ENCODE results near the gene GSTM1.
A peak's percentile ranks its signal among the peaks of the same experiment; 100 is the strongest.

GSTM1 gene

DNA sequence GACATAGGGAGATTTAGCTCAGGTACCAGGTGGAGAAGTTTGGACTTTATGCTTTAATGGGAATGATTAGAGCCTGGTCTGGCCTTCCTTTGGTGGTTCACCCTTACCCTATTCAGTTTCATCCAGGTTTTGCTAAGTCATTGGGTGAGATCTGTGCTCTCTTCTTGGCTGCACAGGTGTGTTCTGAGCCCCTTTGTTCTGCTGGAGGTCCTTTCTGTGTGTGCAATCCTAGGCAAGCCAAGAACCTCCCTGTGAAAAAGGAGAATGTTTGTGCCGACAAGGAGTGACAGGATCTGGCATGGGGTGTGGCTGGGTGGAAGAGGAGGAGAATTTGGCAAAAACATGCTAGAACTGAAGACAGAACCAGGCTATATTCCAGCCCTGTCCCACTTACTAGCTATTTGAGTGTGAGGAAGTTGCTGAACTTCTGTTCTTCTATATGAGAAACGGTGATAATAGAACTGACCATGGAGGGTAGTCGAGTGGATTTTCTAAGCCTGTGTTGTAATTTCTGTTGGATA is 29.0 kb downstream of the GSTM1 start:
- no peak overlapping the region for H3K27ac ChIP-seq (ENCODE audit: low read depth, low read length)
- H3K79me2 ChIP-seq (ENCODE audit: control insufficient read depth, insufficient read depth, low read length, unreplicated experiment): no peaks in the 10 kb centered on the region
- no peak overlapping the region for H2AFZ ChIP-seq (ENCODE audit: low read length, unreplicated experiment)
- no peak overlapping the region for H3K4me3 ChIP-seq (ENCODE audit: low read depth, low read length)
- H3K27me3 ChIP-seq (ENCODE audit: insufficient read depth, low read length): peaks cover 9% of the 10 kb centered on the region; the same call in 1 of the 2 replicates
- H3K4me1 ChIP-seq (ENCODE audit: control insufficient read depth, insufficient read depth, low read length, unreplicated experiment): peaks cover 11% of the 10 kb centered on the region
- no peaks in the 10 kb centered on the region for H3K36me3 ChIP-seq (ENCODE audit: insufficient read depth, low read length)

GRCh38 chr1:109717729-109718128 is 30.1 kb downstream of the GSTM1 start:
- Histone ChIP-seq H3K27me3 (ENCODE audit: insufficient read depth, low read length) (peaks cover 5% of the 10 kb centered on the region; the same call in 1 of the 2 replicates), H3K4me3 (ENCODE audit: low read depth, low read length) (no peak overlapping the region), H2AFZ (ENCODE audit: low read length, unreplicated experiment) (no peak overlapping the region), H3K79me2 (ENCODE audit: control insufficient read depth, insufficient read depth, low read length, unreplicated experiment) (no peaks in the 10 kb centered on the region), H3K36me3 (ENCODE audit: insufficient read depth, low read length) (no peaks in the 10 kb centered on the region), H3K27ac (ENCODE audit: low read depth, low read length) (no peak overlapping the region), H3K4me1 (ENCODE audit: control insufficient read depth, insufficient read depth, low read length, unreplicated experiment) (peaks cover 11% of the 10 kb centered on the region)

- Histone ChIP-seq H2AFZ (ENCODE audit: low read length, unreplicated experiment) (no peak overlapping the region), H3K4me1 (ENCODE audit: control insufficient read depth, insufficient read depth, low read length, unreplicated experiment) (peaks cover 11% of the 10 kb centered on the region), H3K79me2 (ENCODE audit: control insufficient read depth, insufficient read depth, low read length, unreplicated experiment) (no peaks in the 10 kb centered on the region), H3K27ac (ENCODE audit: low read depth, low read length) (peak overlapping the region; percentile 58; the same call in 1 of the 2 replicates), H3K36me3 (ENCODE audit: insufficient read depth, low read length) (no peaks in the 10 kb centered on the region), H3K27me3 (ENCODE audit: insufficient read depth, low read length) (peaks cover 5% of the 10 kb centered on the region; the same call in 1 of the 2 replicates), H3K4me3 (ENCODE audit: low read depth, low read length) (no peak overlapping the region)
Observed at GRCh38 chr1:109718495-109718894, 30.9 kb downstream of the GSTM1 start.

DNA sequence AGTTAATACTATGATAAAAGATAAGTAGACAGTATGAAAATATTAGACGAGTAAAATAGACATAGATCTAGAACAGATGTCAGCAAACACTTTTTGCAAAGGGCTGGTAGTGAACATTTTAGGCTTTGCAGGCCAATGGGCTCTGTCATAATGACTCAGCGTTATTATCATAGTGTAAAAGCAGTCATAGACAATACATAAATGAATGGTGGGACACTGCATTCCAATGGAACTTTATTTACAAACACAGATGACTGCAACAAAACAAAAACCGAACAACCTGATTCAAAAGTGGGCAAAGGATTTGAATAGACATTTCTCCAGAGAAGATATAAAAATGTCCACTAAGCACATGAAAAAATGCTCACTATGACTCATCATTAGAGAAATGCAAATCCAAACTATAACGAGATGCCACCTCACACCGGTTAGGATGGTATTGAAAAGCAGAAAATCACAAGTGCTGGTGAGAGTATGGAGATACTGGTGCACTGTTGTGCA is 31.8 kb downstream of the GSTM1 start:
- Histone ChIP-seq H3K36me3 (ENCODE audit: insufficient read depth, low read length) (no peaks in the 10 kb centered on the region), H3K4me1 (ENCODE audit: control insufficient read depth, insufficient read depth, low read length, unreplicated experiment) (peaks cover 11% of the 10 kb centered on the region), H2AFZ (ENCODE audit: low read length, unreplicated experiment) (peak overlapping the region; percentile 25), H3K27ac (ENCODE audit: low read depth, low read length) (peak overlapping the region; percentile 58), H3K79me2 (ENCODE audit: control insufficient read depth, insufficient read depth, low read length, unreplicated experiment) (no peaks in the 10 kb centered on the region), H3K27me3 (ENCODE audit: insufficient read depth, low read length) (no peaks in the 10 kb centered on the region), H3K4me3 (ENCODE audit: low read depth, low read length) (peak overlapping the region; percentile 29; the same call in 1 of the 2 replicates)

DNA sequence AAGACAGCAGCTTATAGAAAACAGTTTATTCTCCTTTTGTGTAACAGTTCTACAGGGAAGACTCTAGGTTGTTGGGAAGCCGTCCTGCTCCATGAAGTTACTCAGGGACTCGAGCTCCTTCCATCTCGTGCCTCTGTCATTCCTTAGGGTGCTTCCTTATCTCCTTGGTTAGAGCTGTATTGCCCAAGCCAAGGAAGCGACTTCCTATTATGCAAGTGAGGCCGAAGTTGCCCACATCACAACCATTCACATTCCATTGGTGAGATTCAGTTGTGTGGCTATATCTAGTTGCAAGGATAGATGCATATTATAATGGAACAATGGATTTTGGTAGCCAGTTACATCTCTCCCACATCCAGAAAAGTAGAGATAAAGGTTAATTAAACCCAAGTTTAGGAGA is 33.4 kb downstream of the GSTM1 start:
- Histone ChIP-seq H3K27ac (ENCODE audit: low read depth, low read length) (no peak overlapping the region), H2AFZ (ENCODE audit: low read length, unreplicated experiment) (no peak overlapping the region), H3K4me1 (ENCODE audit: control insufficient read depth, insufficient read depth, low read length, unreplicated experiment) (peaks cover 11% of the 10 kb centered on the region), H3K4me3 (ENCODE audit: low read depth, low read length) (no peak overlapping the region), H3K27me3 (ENCODE audit: insufficient read depth, low read length) (no peaks in the 10 kb centered on the region), H3K79me2 (ENCODE audit: control insufficient read depth, insufficient read depth, low read length, unreplicated experiment) (no peaks in the 10 kb centered on the region), H3K36me3 (ENCODE audit: insufficient read depth, low read length) (no peaks in the 10 kb centered on the region)

GRCh38 chr1:109721971-109722370 is 34.4 kb downstream of the GSTM1 start:
- H3K4me3 ChIP-seq (ENCODE audit: low read depth, low read length): no peak overlapping the region

GRCh38 chr1:109722908-109723691 is 35.5 kb downstream of the GSTM1 start:
- H3K79me2 ChIP-seq (ENCODE audit: control insufficient read depth, insufficient read depth, low read length, unreplicated experiment): no peaks in the 10 kb centered on the region
- no peak overlapping the region for H2AFZ ChIP-seq (ENCODE audit: low read length, unreplicated experiment)
- no peaks in the 10 kb centered on the region for H3K36me3 ChIP-seq (ENCODE audit: insufficient read depth, low read length)
- H3K4me1 ChIP-seq (ENCODE audit: control insufficient read depth, insufficient read depth, low read length, unreplicated experiment): peaks cover 11% of the 10 kb centered on the region
- no peaks in the 10 kb centered on the region for H3K27me3 ChIP-seq (ENCODE audit: insufficient read depth, low read length)
- H3K27ac ChIP-seq (ENCODE audit: low read depth, low read length): no peak overlapping the region
- H3K4me3 ChIP-seq (ENCODE audit: low read depth, low read length): no peak overlapping the region

More at GRCh38 chr1:109721971-109722370, 34.4 kb downstream of the GSTM1 start:
- H3K36me3 ChIP-seq (ENCODE audit: insufficient read depth, low read length): no peaks in the 10 kb centered on the region
- no peaks in the 10 kb centered on the region for H3K27me3 ChIP-seq (ENCODE audit: insufficient read depth, low read length)
- H3K79me2 ChIP-seq (ENCODE audit: control insufficient read depth, insufficient read depth, low read length, unreplicated experiment): no peaks in the 10 kb centered on the region
- no peak overlapping the region for H3K27ac ChIP-seq (ENCODE audit: low read depth, low read length)
- H3K4me1 ChIP-seq (ENCODE audit: control insufficient read depth, insufficient read depth, low read length, unreplicated experiment): peaks cover 11% of the 10 kb centered on the region
- no peak overlapping the region for H2AFZ ChIP-seq (ENCODE audit: low read length, unreplicated experiment)

GRCh38 chr1:109724933-109725332 is 37.3 kb downstream of the GSTM1 start:
- Histone ChIP-seq H3K36me3 (ENCODE audit: insufficient read depth, low read length) (no peaks in the 10 kb centered on the region), H3K27ac (ENCODE audit: low read depth, low read length) (no peak overlapping the region), H3K4me3 (ENCODE audit: low read depth, low read length) (no peak overlapping the region), H2AFZ (ENCODE audit: low read length, unreplicated experiment) (no peak overlapping the region), H3K4me1 (ENCODE audit: control insufficient read depth, insufficient read depth, low read length, unreplicated experiment) (peaks cover 1% of the 10 kb centered on the region), H3K27me3 (ENCODE audit: insufficient read depth, low read length) (no peaks in the 10 kb centered on the region), H3K79me2 (ENCODE audit: control insufficient read depth, insufficient read depth, low read length, unreplicated experiment) (no peaks in the 10 kb centered on the region)

DNA sequence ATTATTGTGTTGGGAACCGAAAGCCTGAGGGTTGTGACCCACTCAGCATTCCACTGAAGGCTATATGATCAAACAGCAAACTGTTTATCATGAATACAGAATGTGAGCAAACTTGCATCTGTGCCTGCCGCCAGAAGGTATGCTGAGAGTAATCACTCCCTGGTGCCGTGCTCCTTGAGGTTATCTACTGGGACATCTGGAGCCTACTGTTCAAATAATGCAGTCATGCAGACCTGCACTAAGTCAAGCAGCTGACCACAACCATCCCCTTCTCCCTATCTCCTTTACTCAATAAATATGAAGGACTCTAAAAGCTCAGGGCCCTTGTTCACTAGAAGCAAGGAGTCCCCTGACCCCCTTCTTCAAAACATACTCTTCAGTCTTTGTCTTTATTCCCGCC is 37.9 kb downstream of the GSTM1 start:
- Histone ChIP-seq H3K4me1 (ENCODE audit: control insufficient read depth, insufficient read depth, low read length, unreplicated experiment) (no peaks in the 10 kb centered on the region), H2AFZ (ENCODE audit: low read length, unreplicated experiment) (no peak overlapping the region), H3K27ac (ENCODE audit: low read depth, low read length) (no peak overlapping the region)

GRCh38 chr1:109726007-109726406 is 38.4 kb downstream of the GSTM1 start:
- H2AFZ ChIP-seq (ENCODE audit: low read length, unreplicated experiment): no peak overlapping the region
- H3K4me1 ChIP-seq (ENCODE audit: control insufficient read depth, insufficient read depth, low read length, unreplicated experiment): no peaks in the 10 kb centered on the region

More for the DNA sequence above, 37.9 kb downstream of the GSTM1 start:
- H3K4me3 ChIP-seq (ENCODE audit: low read depth, low read length): no peak overlapping the region
- no peaks in the 10 kb centered on the region for H3K79me2 ChIP-seq (ENCODE audit: control insufficient read depth, insufficient read depth, low read length, unreplicated experiment)
- H3K27me3 ChIP-seq (ENCODE audit: insufficient read depth, low read length): no peaks in the 10 kb centered on the region
- H3K36me3 ChIP-seq (ENCODE audit: insufficient read depth, low read length): no peaks in the 10 kb centered on the region

More at GRCh38 chr1:109726007-109726406, 38.4 kb downstream of the GSTM1 start:
- Histone ChIP-seq H3K79me2 (ENCODE audit: control insufficient read depth, insufficient read depth, low read length, unreplicated experiment) (no peaks in the 10 kb centered on the region), H3K36me3 (ENCODE audit: insufficient read depth, low read length) (no peaks in the 10 kb centered on the region), H3K27me3 (ENCODE audit: insufficient read depth, low read length) (no peaks in the 10 kb centered on the region), H3K4me3 (ENCODE audit: low read depth, low read length) (no peak overlapping the region), H3K27ac (ENCODE audit: low read depth, low read length) (no peak overlapping the region)

Data from ACC112 (cell line).